ENCODE results near the gene PIK3CB. TPM values are rescaled to one million over a fixed set of nuclear protein-coding genes. Genes with fewer than 3 reads are reported as not detected.

PIK3CB gene
- total RNA-seq, 1 experiment from 2014 or later: 35.6 TPM

DNA sequence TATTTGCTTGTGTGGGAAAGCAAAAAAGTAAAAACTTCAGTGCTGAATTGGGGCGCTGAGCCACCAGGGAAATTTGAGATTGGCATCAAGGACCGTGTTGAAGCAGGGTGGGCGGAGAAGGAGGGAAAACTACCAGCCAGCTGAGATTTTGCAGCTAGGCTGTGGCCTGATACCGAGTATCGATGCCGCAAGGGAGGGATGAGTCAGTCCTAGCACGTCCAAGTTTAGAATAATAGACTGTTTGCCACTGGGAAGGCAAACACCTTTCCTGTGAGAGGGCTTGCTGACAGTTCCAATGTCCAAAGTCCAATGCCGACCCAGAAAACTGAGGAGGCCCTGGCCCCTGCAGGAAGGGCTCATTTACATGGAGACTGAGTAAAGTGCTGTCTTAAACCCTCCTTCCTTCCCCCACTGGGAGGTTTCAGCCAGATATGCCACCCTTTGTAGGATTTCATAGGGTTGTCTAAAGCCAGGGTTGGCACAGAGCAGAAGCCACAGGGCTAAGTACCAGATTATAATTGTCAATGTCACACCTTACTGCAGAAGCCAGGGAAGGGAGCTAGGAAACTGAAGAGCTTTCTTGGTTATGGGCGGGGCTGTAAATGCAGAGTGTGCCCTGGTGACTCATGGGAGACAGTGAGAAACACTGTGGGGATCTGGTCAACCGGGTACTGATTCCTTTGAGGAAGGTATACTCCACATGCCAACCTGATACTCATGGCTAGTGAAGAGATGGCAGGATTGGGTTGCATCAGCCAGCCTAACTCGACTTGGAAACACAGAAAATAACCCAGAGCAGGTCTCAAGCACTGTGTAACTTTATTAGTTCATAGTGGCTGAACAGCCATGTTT, 28.4 kb upstream of the PIK3CB start:
- H2BK120ac ChIP-seq (ENCODE audit: low read depth, low read length, poor library complexity, severe bottlenecking): no peak overlapping the region
- H3K4me2 ChIP-seq (ENCODE audit: insufficient read depth, insufficient read length, low read length): peak overlapping the region; percentile 36
- no peak overlapping the region for H2AK5ac ChIP-seq (ENCODE audit: insufficient read length, low read length)
- H3K4ac ChIP-seq (ENCODE audit: low read depth, low read length): no peak overlapping the region
- H3K23me2 ChIP-seq (ENCODE audit: insufficient read length, low read depth, low read length, poor library complexity, severe bottlenecking): peaks cover 5% of the 10 kb centered on the region
- H4K20me1 ChIP-seq (ENCODE audit: control insufficient read depth, insufficient read depth, insufficient read length): no peaks in the 10 kb centered on the region
- no peak overlapping the region for H4K91ac ChIP-seq (ENCODE audit: insufficient read length, low read depth, low read length)
- WGBS (ENCODE audit: extremely low coverage, insufficient read length, low lambda C conversion rate): no CpG with 5 or more reads among the region's 11 CpGs
- no peak overlapping the region for H4K8ac ChIP-seq (replicated peaks; ENCODE audit: insufficient read length, low read depth, low read length)
- no peak overlapping the region for H3K23ac ChIP-seq (ENCODE audit: insufficient read length, low read depth, low read length)
- peak overlapping the region; percentile 88 to 97 (median 95) for H3K27ac Mint-ChIP-seq
- peak overlapping the region; percentile 43 to 62 for H3K4me3 Mint-ChIP-seq
- no peak overlapping the region for H3K9ac ChIP-seq (ENCODE audit: extremely low read depth, insufficient read length, low read length)
- no peak overlapping the region for H3K56ac ChIP-seq (ENCODE audit: insufficient read length, low read depth, low read length)
- H2BK12ac ChIP-seq (ENCODE audit: insufficient read length, low read depth, low read length): no peak overlapping the region
- no peaks in the 10 kb centered on the region; the same call in 1 of the 2 replicates for H3K27me3 Mint-ChIP-seq (ENCODE audit: low read depth)
- H3K79me2 ChIP-seq (ENCODE audit: insufficient read depth, low read length): no peaks in the 10 kb centered on the region
- H4K5ac ChIP-seq (ENCODE audit: insufficient read length, low read depth, low read length): no peak overlapping the region
- H2BK20ac ChIP-seq (ENCODE audit: low read depth, low read length, poor library complexity, severe bottlenecking): no peak overlapping the region
- H3K14ac ChIP-seq (ENCODE audit: insufficient read depth, low read length): peak overlapping the region; percentile 26; the same call in 1 of the 2 replicates
- no peaks in the 10 kb centered on the region for H3K36me3 Mint-ChIP-seq (ENCODE audit: insufficient read depth in 1 of 3, low read depth in 3 of 3)
- H2AFZ ChIP-seq (ENCODE audit: low read length): no peak overlapping the region
- peaks cover 31 to 34% of the 10 kb centered on the region in 2 experiments for H3K4me1 Mint-ChIP-seq
- H3K18ac ChIP-seq (ENCODE audit: insufficient read length, low read depth, low read length): peak overlapping the region; percentile 5
- H3K27me3 ChIP-seq (ENCODE audit: insufficient read depth, low read length): no peaks in the 10 kb centered on the region
- H2BK15ac ChIP-seq (ENCODE audit: low read depth, low read length): no peak overlapping the region
- no peak for TF ChIP-seq CTCF (conservative IDR thresholded peaks at IDR 0.05)
- peaks cover 19% of the 10 kb centered on the region; the same call in 1 of the 2 replicates for H3K4me1 ChIP-seq (ENCODE audit: insufficient read depth, low read length)
- no peaks in the 10 kb centered on the region for H3K79me1 ChIP-seq (ENCODE audit: insufficient read depth, low read depth, low read length, poor library complexity, severe bottlenecking)
- no peak overlapping the region for H2BK5ac ChIP-seq (ENCODE audit: insufficient read length, low read length)
- peak; percentile 57 for DNase-seq
- no peaks in the 10 kb centered on the region for H3K9me3 ChIP-seq (ENCODE audit: control insufficient read depth, low read depth, low read length)
- H3K9me3 Mint-ChIP-seq: no peaks in the 10 kb centered on the region
- no peak overlapping the region for H3T11ph ChIP-seq (ENCODE audit: low read length)
- H3K27ac ChIP-seq (ENCODE audit: insufficient read length, low read depth, low read length): peak overlapping the region; percentile 61
